ENCODE results near the gene BRSK2.
"Not testable (repeated sequence)": the region's sequence is repeated elsewhere in the genome, so short reads cannot be mapped to it uniquely, and the experiment has no call there.

The BRSK2 gene

DNA sequence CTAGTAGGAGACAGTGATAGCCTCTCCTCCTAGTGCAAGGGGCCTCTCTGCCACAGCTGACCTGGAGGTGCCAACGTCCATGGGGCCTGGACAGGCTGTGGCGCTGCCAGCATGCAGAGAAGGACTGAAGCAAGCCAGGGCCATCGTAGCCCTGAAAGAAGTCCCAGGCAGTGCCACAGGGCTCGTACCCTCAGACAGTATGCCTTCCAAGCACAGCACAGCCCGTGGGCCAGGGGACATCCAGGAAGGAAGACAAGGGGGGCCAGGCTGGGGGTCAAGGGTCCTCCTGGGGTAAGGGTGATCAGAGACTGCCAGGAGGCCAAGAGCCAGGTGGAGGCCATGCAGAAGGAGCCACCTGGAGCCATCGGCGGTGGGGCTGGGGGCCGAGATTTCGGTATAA is 117.2 kb downstream of the BRSK2 start:
- no peak overlapping the region for H3K27ac ChIP-seq (ENCODE audit: low read length)
- no peak for DNase-seq (ENCODE audit: low read depth, low spot score)
- no peaks in the 10 kb centered on the region for H3K9me3 ChIP-seq (ENCODE audit: control insufficient read depth, insufficient read depth, low read length)
- H3K36me3 ChIP-seq (ENCODE audit: control insufficient read depth, insufficient read depth, low read length): no peaks in the 10 kb centered on the region
- no peaks in the 10 kb centered on the region for H3K27me3 ChIP-seq (ENCODE audit: control insufficient read depth, insufficient read depth, low read length)
- no peak overlapping the region for H3K4me3 ChIP-seq (ENCODE audit: low read length)
- H3K4me1 ChIP-seq (ENCODE audit: control insufficient read depth, insufficient read depth, low read length): peaks cover 3% of the 10 kb centered on the region
- no CpG with 5 or more reads among the region's 9 CpGs for WGBS (ENCODE audit: insufficient coverage, insufficient read length)

GRCh38 chr11:1507381-1508140 is 117.8 kb downstream of the BRSK2 start:
- peaks cover 3% of the 10 kb centered on the region for H3K4me1 ChIP-seq (ENCODE audit: control insufficient read depth, insufficient read depth, low read length)
- H3K9me3 ChIP-seq (ENCODE audit: control insufficient read depth, insufficient read depth, low read length): no peaks in the 10 kb centered on the region
- no peak overlapping the region for H3K27ac ChIP-seq (ENCODE audit: low read length)
- WGBS (ENCODE audit: insufficient coverage, insufficient read length): no CpG with 5 or more reads among the region's 21 CpGs
- no peaks in the 10 kb centered on the region for H3K27me3 ChIP-seq (ENCODE audit: control insufficient read depth, insufficient read depth, low read length)
- H3K4me3 ChIP-seq (ENCODE audit: low read length): no peak overlapping the region
- no peaks in the 10 kb centered on the region for H3K36me3 ChIP-seq (ENCODE audit: control insufficient read depth, insufficient read depth, low read length)
- no peak for DNase-seq (ENCODE audit: low read depth, low spot score)

GRCh38 chr11:1508491-1508891 is 118.8 kb downstream of the BRSK2 start:
- no CpG with 5 or more reads among the region's 15 CpGs for WGBS (ENCODE audit: insufficient coverage, insufficient read length)
- no peaks in the 10 kb centered on the region for H3K9me3 ChIP-seq (ENCODE audit: control insufficient read depth, insufficient read depth, low read length)

DNA sequence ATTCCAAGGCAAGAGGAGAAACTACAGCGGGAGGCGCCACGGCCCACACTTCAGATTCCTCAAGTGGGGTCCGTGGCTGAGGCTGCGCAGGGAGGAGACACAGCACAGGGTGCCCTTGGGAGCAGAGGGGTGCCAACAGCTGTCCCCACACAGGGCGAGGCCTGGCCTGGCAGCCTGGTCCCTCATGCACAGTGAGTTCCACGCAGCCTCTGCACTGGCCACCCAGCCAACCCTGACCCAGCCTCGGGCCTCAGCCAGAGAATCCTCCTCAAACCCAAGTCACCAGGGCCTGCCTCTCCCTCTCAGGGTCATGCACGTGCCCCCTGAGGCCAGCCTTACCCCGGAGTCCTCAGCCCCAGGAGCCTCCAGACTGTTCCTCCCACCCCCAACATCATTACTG is 119.3 kb downstream of the BRSK2 start:
- no peak for DNase-seq (ENCODE audit: low read depth, low spot score)
- Histone ChIP-seq H3K9me3 (ENCODE audit: control insufficient read depth, insufficient read depth, low read length) (no peaks in the 10 kb centered on the region), H3K27me3 (ENCODE audit: control insufficient read depth, insufficient read depth, low read length) (no peaks in the 10 kb centered on the region), H3K4me1 (ENCODE audit: control insufficient read depth, insufficient read depth, low read length) (peaks cover 5% of the 10 kb centered on the region), H3K36me3 (ENCODE audit: control insufficient read depth, insufficient read depth, low read length) (no peaks in the 10 kb centered on the region), H3K27ac (ENCODE audit: low read length) (no peak overlapping the region), H3K4me3 (ENCODE audit: low read length) (no peak overlapping the region)
- WGBS (ENCODE audit: insufficient coverage, insufficient read length): no CpG with 5 or more reads among the region's 10 CpGs

More at GRCh38 chr11:1508491-1508891, 118.8 kb downstream of the BRSK2 start:
- Histone ChIP-seq H3K36me3 (ENCODE audit: control insufficient read depth, insufficient read depth, low read length) (no peaks in the 10 kb centered on the region), H3K27me3 (ENCODE audit: control insufficient read depth, insufficient read depth, low read length) (no peaks in the 10 kb centered on the region), H3K4me1 (ENCODE audit: control insufficient read depth, insufficient read depth, low read length) (peaks cover 5% of the 10 kb centered on the region), H3K27ac (ENCODE audit: low read length) (no peak overlapping the region), H3K4me3 (ENCODE audit: low read length) (no peak overlapping the region)
- no peak for DNase-seq (ENCODE audit: low read depth, low spot score)

GRCh38 chr11:1509626-1510255 is 120.0 kb downstream of the BRSK2 start:
- DNase-seq (ENCODE audit: low read depth, low spot score): no peak
- Histone ChIP-seq H3K27me3 (ENCODE audit: control insufficient read depth, insufficient read depth, low read length) (no peaks in the 10 kb centered on the region), H3K27ac (ENCODE audit: low read length) (no peak overlapping the region), H3K4me1 (ENCODE audit: control insufficient read depth, insufficient read depth, low read length) (peaks cover 5% of the 10 kb centered on the region), H3K4me3 (ENCODE audit: low read length) (no peak overlapping the region), H3K36me3 (ENCODE audit: control insufficient read depth, insufficient read depth, low read length) (no peaks in the 10 kb centered on the region), H3K9me3 (ENCODE audit: control insufficient read depth, insufficient read depth, low read length) (no peaks in the 10 kb centered on the region)
- no CpG with 5 or more reads among the region's 20 CpGs for WGBS (ENCODE audit: insufficient coverage, insufficient read length)

- H3K36me3 ChIP-seq (ENCODE audit: control insufficient read depth, insufficient read depth, low read length); H3K4me1 ChIP-seq (ENCODE audit: control insufficient read depth, insufficient read depth, low read length); H3K4me3 ChIP-seq (ENCODE audit: low read length); H3K27me3 ChIP-seq (ENCODE audit: control insufficient read depth, insufficient read depth, low read length); H3K9me3 ChIP-seq (ENCODE audit: control insufficient read depth, insufficient read depth, low read length); H3K27ac ChIP-seq (ENCODE audit: low read length); DNase-seq (ENCODE audit: low read depth, low spot score): not testable (repeated sequence)
- no CpG with 5 or more reads among the region's 18 CpGs for WGBS (ENCODE audit: insufficient coverage, insufficient read length)
Observed at GRCh38 chr11:1510351-1510750, 120.6 kb downstream of the BRSK2 start.

- WGBS (ENCODE audit: insufficient coverage, insufficient read length): no CpG with 5 or more reads among the region's 11 CpGs
- H3K27ac ChIP-seq (ENCODE audit: low read length): no peak overlapping the region
Observed at GRCh38 chr11:1510928-1511327, 121.2 kb downstream of the BRSK2 start.

GRCh38 chr11:1511937-1512496 is 122.3 kb downstream of the BRSK2 start:
- Histone ChIP-seq H3K36me3 (ENCODE audit: control insufficient read depth, insufficient read depth, low read length) (no peaks in the 10 kb centered on the region), H3K9me3 (ENCODE audit: control insufficient read depth, insufficient read depth, low read length) (no peaks in the 10 kb centered on the region), H3K4me3 (ENCODE audit: low read length) (no peak overlapping the region), H3K4me1 (ENCODE audit: control insufficient read depth, insufficient read depth, low read length) (peaks cover 7% of the 10 kb centered on the region), H3K27me3 (ENCODE audit: control insufficient read depth, insufficient read depth, low read length) (no peaks in the 10 kb centered on the region), H3K27ac (ENCODE audit: low read length) (no peak overlapping the region)
- WGBS (ENCODE audit: insufficient coverage, insufficient read length): no CpG with 5 or more reads among the region's 12 CpGs
- no peak for DNase-seq (ENCODE audit: low read depth, low spot score)

More at GRCh38 chr11:1510928-1511327, 121.2 kb downstream of the BRSK2 start:
- H3K9me3 ChIP-seq (ENCODE audit: control insufficient read depth, insufficient read depth, low read length): no peaks in the 10 kb centered on the region
- H3K4me1 ChIP-seq (ENCODE audit: control insufficient read depth, insufficient read depth, low read length): peaks cover 7% of the 10 kb centered on the region
- H3K27me3 ChIP-seq (ENCODE audit: control insufficient read depth, insufficient read depth, low read length): no peaks in the 10 kb centered on the region
- DNase-seq (ENCODE audit: low read depth, low spot score): no peak
- no peak overlapping the region for H3K4me3 ChIP-seq (ENCODE audit: low read length)
- H3K36me3 ChIP-seq (ENCODE audit: control insufficient read depth, insufficient read depth, low read length): no peaks in the 10 kb centered on the region

Measured in iPS DF 6.9 (cell line).